AG10803 (cell line): ENCODE data around the gene MYOM3.

Experiments
- DNase-seq: peaks from one replicate; pipeline ENCODE4 v3.0.0; 2010; ENCODE audit warnings: low read depth
- H3K4me3 ChIP-seq: 2 replicates; pipeline ENCODE4 v1.5.1; 2011; ENCODE audit warnings: mild to moderate bottlenecking, low read length, control low read depth
- TF ChIP-seq, protein P1 (sequence below): conservative IDR thresholded peaks from 2 replicates; pipeline ENCODE4 v1.5.1; 2011; ENCODE audit warnings: mild to moderate bottlenecking, low read length, control low read depth, inconsistent platforms

MYOM3 gene

DNA sequence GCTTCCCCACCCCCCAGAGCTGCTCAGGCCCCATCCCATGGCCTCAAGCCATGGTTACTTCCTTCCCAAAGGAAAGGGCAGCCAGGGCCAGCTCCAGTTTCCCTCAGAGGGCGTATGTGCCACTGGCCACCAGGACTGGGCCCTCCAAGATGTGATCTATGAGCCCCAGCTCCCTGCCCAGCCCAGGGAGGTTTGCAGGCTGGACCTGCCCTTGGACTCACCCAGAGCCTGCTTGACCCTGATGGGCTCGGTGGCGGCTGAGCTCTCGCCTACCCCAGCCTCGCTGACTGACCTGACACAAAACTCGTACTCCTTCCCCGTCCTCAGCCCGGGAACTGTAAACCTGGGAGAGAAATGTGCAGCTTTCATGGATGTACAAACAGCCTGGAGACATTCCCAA lies 29.6 kb downstream of the MYOM3 start:
- no peak overlapping the region for H3K4me3 ChIP-seq
- TF ChIP-seq, protein P1, sequence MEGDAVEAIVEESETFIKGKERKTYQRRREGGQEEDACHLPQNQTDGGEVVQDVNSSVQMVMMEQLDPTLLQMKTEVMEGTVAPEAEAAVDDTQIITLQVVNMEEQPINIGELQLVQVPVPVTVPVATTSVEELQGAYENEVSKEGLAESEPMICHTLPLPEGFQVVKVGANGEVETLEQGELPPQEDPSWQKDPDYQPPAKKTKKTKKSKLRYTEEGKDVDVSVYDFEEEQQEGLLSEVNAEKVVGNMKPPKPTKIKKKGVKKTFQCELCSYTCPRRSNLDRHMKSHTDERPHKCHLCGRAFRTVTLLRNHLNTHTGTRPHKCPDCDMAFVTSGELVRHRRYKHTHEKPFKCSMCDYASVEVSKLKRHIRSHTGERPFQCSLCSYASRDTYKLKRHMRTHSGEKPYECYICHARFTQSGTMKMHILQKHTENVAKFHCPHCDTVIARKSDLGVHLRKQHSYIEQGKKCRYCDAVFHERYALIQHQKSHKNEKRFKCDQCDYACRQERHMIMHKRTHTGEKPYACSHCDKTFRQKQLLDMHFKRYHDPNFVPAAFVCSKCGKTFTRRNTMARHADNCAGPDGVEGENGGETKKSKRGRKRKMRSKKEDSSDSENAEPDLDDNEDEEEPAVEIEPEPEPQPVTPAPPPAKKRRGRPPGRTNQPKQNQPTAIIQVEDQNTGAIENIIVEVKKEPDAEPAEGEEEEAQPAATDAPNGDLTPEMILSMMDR, result no peak

DNA sequence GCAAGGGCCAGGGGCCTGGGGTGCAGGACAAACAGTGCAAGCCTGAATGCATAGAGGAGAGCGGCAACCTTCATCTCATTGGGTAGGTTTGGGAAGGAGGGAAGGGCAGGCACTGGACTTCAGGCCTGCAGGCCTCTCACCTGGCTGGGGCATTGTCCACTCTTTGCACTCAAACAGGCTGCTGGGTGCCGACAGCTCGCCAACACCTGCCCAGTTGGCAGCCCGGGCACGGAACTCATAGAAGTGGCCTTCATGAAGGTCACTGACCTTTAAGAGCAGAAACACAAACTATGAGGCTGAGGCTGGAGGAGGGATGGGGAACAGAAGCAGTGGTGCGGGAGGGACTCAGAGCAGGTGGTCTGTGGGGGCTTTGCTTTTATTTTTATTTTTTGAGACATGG lies 30.7 kb downstream of the MYOM3 start:
- DNase-seq, result no peak
- TF ChIP-seq, protein P1, result no peak
- no peak overlapping the region for H3K4me3 ChIP-seq

More for the DNA sequence above, 29.6 kb downstream of the MYOM3 start:
- DNase-seq, result no peak

DNA sequence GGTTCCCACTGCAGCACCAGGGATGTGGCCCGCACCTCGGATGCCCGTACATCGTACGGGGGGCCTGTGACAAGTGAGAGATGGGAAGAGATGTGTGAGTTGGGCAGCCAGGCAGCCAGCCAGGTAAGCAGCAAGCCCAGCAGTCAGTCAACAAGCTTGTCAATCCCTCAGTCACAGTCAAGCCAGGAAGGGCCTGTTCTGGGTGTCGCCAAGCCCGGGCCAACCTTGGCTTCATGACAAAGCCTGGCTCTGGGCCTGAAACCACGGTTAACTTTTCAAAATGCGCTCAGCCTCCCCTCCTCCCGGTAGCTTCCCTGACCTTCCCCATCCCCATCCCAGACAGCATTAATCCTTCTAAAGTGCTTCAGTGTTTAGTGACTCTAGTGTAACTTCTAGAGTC lies 31.8 kb downstream of the MYOM3 start:
- TF ChIP-seq, protein P1, result no peak
- H3K4me3 ChIP-seq, result no peak overlapping the region
- DNase-seq, result no peak

DNA sequence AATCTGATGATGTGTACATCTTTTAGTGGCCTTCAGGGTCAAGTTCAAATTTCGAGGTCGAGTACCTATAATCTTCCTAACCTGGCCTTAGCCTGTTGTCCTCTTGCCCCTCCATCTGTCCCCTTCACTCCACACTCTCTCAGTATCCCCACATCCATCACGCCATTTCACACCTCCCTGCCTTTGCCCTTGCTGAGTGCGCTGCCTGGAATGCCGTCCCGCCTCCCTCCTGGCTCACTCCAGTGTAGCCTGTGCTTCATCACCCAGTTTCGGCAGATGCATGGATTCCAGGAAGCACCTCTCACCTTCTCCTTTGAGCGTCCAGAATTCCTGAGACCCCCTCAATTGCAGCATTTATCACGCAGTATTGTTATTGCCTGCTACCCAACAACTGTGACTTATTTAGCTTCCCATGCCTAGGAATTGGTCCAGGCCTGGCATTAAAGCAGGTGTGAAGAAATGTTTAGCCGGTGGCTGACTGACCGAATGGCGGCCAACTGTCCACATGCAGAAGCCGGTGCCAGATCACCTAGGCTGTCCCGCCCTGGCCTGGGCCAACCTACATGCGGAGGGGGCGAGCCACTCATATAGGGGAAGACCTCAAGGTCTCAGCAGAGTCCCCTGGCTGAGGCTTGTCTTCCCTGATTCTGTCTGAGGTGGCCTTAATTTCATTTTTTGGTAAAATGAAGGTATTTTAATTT lies 34.5 kb downstream of the MYOM3 start:
- TF ChIP-seq, protein P1, result no peak
- H3K4me3 ChIP-seq, result no peak overlapping the region
- DNase-seq, result no peak

DNA sequence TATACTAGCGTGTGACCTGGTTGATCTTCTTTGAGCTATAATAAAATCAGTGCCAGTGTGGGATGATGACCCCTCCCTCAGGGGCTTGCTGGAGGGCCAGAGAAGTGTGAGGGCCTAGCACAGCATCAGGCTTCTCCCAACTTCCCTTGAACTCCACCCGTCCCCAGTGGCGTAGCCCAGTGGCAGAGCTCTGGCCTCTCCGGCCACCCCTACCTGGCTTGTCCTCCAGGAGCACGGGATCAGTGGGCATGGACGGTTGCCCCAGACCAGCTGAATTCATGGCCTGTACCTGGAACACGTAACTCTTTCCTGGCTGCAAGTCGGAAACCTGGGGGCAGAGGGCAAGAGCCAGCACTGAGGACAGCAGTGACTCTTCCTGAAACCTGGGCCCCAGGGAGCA lies 36.0 kb downstream of the MYOM3 start:
- no peak for DNase-seq
- TF ChIP-seq, protein P1, result no peak
- H3K4me3 ChIP-seq, result no peak overlapping the region

DNA sequence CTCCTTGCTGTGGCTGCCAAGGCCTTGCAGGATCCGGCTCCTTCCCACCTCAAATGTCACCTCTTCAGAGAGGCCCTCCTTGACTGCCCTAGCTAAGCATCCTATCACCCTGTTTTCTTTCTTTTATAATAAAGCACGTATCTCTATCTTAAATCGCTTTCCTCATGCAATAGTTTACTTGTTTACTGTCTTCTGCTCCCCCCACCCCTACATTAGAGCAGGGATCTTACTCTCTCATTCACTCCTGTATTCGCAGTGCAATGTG lies 36.4 kb downstream of the MYOM3 start:
- TF ChIP-seq, protein P1, result no peak
- DNase-seq, result no peak
- no peak overlapping the region for H3K4me3 ChIP-seq

DNA sequence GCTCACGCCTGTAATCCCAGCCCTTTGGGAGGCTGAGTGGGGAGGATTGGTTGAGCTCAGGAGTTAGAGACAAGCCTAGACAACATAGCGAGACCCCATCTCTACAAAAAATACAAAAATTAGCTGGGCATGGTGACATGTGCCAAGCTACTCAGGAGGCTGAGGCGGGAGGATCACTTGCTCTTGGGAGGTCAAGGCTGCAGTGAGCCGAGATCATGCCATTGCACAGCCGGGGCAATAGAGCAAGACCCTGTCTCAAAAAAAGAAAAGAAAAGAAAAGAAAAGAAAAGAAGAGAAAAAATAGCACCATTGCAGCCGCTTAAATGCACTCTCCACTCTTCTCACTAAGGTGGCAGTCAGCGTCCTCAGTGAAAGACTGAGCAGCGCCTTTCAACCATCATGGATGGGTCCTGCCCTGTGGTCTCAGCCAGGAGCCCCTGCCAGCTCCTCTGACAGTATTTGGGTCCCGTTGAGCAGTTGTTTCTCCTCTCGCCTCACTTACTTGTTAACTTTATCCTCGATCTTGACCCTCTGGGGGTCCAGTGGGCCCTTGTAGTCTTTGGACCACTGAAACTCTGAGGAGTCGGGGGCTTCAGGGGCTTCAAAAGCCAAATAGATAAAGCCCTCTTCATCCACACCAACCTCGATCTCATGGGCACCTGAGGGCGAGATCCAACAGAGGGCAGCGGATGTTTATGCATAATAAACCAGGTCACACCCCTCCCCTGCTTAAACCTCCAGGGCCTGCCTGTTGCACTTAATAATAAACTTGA lies 36.9 kb downstream of the MYOM3 start:
- TF ChIP-seq, protein P1, result no peak

More for the DNA sequence above, 36.9 kb downstream of the MYOM3 start:
- no peak overlapping the region for H3K4me3 ChIP-seq
- no peak for DNase-seq
